ENCODE data around the gene ADAMTS17.

ADAMTS17 gene

GRCh38 chr15:100199711-100200286 lies 142.0 kb downstream of the ADAMTS17 start:
- no peak for DNase-seq (ENCODE audit: low read depth in 2 of 2)

GRCh38 chr15:100198442-100198841 lies 143.3 kb downstream of the ADAMTS17 start:
- DNase-seq (ENCODE audit: low read depth in 2 of 2) = no peak

GRCh38 chr15:100196326-100197058 lies 145.3 kb downstream of the ADAMTS17 start:
- DNase-seq (ENCODE audit: low read depth in 2 of 2) = no peak

- DNase-seq (ENCODE audit: low read depth in 2 of 2) = no peak
These were observed 146.8 kb downstream of the ADAMTS17 start for GRCh38 chr15:100194996-100195395.

- DNase-seq (ENCODE audit: low read depth in 2 of 2) = no peak
These were observed 148.4 kb downstream of the ADAMTS17 start for GRCh38 chr15:100193277-100193860.

GRCh38 chr15:100192097-100193080 lies 149.4 kb downstream of the ADAMTS17 start:
- no peak for DNase-seq (ENCODE audit: low read depth in 2 of 2)

- no peak for DNase-seq (ENCODE audit: low read depth in 2 of 2)
These were observed 150.6 kb downstream of the ADAMTS17 start for GRCh38 chr15:100191161-100191560.

- DNase-seq (ENCODE audit: low read depth in 2 of 2) = no peak
These were observed 151.1 kb downstream of the ADAMTS17 start for GRCh38 chr15:100190675-100191074.

- DNase-seq (ENCODE audit: low read depth in 2 of 2) = no peak
These were observed 151.9 kb downstream of the ADAMTS17 start for GRCh38 chr15:100189849-100190248.

GRCh38 chr15:100189319-100189718 lies 152.5 kb downstream of the ADAMTS17 start:
- DNase-seq (ENCODE audit: low read depth in 2 of 2) = no peak

GRCh38 chr15:100187677-100188076 lies 154.1 kb downstream of the ADAMTS17 start:
- no peak for DNase-seq (ENCODE audit: low read depth in 2 of 2)

GRCh38 chr15:100186960-100187359 lies 154.8 kb downstream of the ADAMTS17 start:
- no peak for DNase-seq (ENCODE audit: low read depth in 2 of 2)

GRCh38 chr15:100186366-100186765 lies 155.4 kb downstream of the ADAMTS17 start:
- DNase-seq (ENCODE audit: low read depth in 2 of 2) = no peak

- DNase-seq (ENCODE audit: low read depth in 2 of 2) = no peak
These were observed 157.8 kb downstream of the ADAMTS17 start for GRCh38 chr15:100183921-100184495.

GRCh38 chr15:100180921-100181320 lies 160.9 kb downstream of the ADAMTS17 start:
- no peak for DNase-seq (ENCODE audit: low read depth in 2 of 2)

- no peak for DNase-seq (ENCODE audit: low read depth in 2 of 2)
These were observed 166.2 kb downstream of the ADAMTS17 start for GRCh38 chr15:100175406-100176114.

- no peak for DNase-seq (ENCODE audit: low read depth in 2 of 2)
These were observed 166.9 kb downstream of the ADAMTS17 start for GRCh38 chr15:100174904-100175275.

- no peak for DNase-seq (ENCODE audit: low read depth in 2 of 2)
These were observed 167.4 kb downstream of the ADAMTS17 start for GRCh38 chr15:100174159-100174903.

- no peak for DNase-seq (ENCODE audit: low read depth in 2 of 2)
These were observed 169.3 kb downstream of the ADAMTS17 start for GRCh38 chr15:100172356-100173024.

- no peak for DNase-seq (ENCODE audit: low read depth in 2 of 2)
These were observed 170.4 kb downstream of the ADAMTS17 start for GRCh38 chr15:100171411-100171810.

Data from stimulated activated CD8-positive, alpha-beta memory T cell treated with anti-CD3 and anti-CD28 coated beads, Interleukin-7, amount 100 ng/mL, for 4 hours (primary cell).